ENCODE measurements around the gene FAM120AOS.
A peak's percentile ranks its signal among the peaks of the same experiment; 100 is the strongest.

Gene FAM120AOS

GRCh38 chr9:93463638-93464248 lies 10.4 kb upstream of the FAM120AOS start:
- in situ Hi-C loops (cut with MboI; ENCODE audit: low sequenced_read_pairs) = no loop called here
- Histone ChIP-seq H3K36me3 (replicated peaks) (no peaks in the 10 kb centered on the region), H3K4me1 (peaks cover 48% of the 10 kb centered on the region), H3K9me3 (no peaks in the 10 kb centered on the region), H3K27me3 (ENCODE audit: low read depth) (no peaks in the 10 kb centered on the region), H3K4me3 (no peak overlapping the region)
- DNase-seq (ENCODE audit: low spot score in 2 of 2) = no peak

GRCh38 chr9:93461821-93462220 lies 8.4 kb upstream of the FAM120AOS start:
- H3K4me1 ChIP-seq = peaks cover 31% of the 10 kb centered on the region
- no peaks in the 10 kb centered on the region for H3K9me3 ChIP-seq
- no peaks in the 10 kb centered on the region for H3K27me3 ChIP-seq (ENCODE audit: low read depth)
- H3K36me3 ChIP-seq (replicated peaks) = no peaks in the 10 kb centered on the region; the same call in none of the 2 replicates
- in situ Hi-C loops (cut with MboI; ENCODE audit: low sequenced_read_pairs) = no loop called here
- no peak for DNase-seq (ENCODE audit: low spot score in 2 of 2)
- no peak overlapping the region for H3K4me3 ChIP-seq

GRCh38 chr9:93461414-93461743 lies 8.0 kb upstream of the FAM120AOS start:
- no peaks in the 10 kb centered on the region for H3K27me3 ChIP-seq (ENCODE audit: low read depth)
- H3K4me1 ChIP-seq = peaks cover 27% of the 10 kb centered on the region
- peaks cover 3% of the 10 kb centered on the region for H3K36me3 ChIP-seq (replicated peaks)
- DNase-seq (ENCODE audit: low spot score in 2 of 2) = no peak
- in situ Hi-C loops (cut with MboI; ENCODE audit: low sequenced_read_pairs) = no loop called here
- no peak overlapping the region for H3K4me3 ChIP-seq
- no peaks in the 10 kb centered on the region for H3K9me3 ChIP-seq

GRCh38 chr9:93460689-93461413 lies 7.5 kb upstream of the FAM120AOS start:
- DNase-seq (ENCODE audit: low spot score in 2 of 2) = no peak
- Histone ChIP-seq H3K4me1 (peaks cover 27% of the 10 kb centered on the region), H3K4me3 (no peak overlapping the region), H3K27me3 (ENCODE audit: low read depth) (no peaks in the 10 kb centered on the region), H3K36me3 (replicated peaks) (peaks cover 8% of the 10 kb centered on the region), H3K9me3 (no peaks in the 10 kb centered on the region)
- in situ Hi-C loops (cut with MboI; ENCODE audit: low sequenced_read_pairs) = no loop called here

GRCh38 chr9:93459432-93459847 lies 6.1 kb upstream of the FAM120AOS start:
- Histone ChIP-seq H3K9me3 (no peaks in the 10 kb centered on the region), H3K36me3 (replicated peaks) (peaks cover 14% of the 10 kb centered on the region), H3K27me3 (ENCODE audit: low read depth) (no peaks in the 10 kb centered on the region), H3K4me3 (no peak overlapping the region), H3K4me1 (peaks cover 23% of the 10 kb centered on the region)
- in situ Hi-C loops (cut with MboI; ENCODE audit: low sequenced_read_pairs) = no loop called here
- DNase-seq (ENCODE audit: low spot score in 2 of 2) = no peak

- Histone ChIP-seq H3K27me3 (ENCODE audit: low read depth) (no peaks in the 10 kb centered on the region), H3K4me1 (peaks cover 19% of the 10 kb centered on the region), H3K4me3 (no peak overlapping the region), H3K36me3 (replicated peaks) (peaks cover 14% of the 10 kb centered on the region), H3K9me3 (no peaks in the 10 kb centered on the region)
- in situ Hi-C loops (cut with MboI; ENCODE audit: low sequenced_read_pairs) = no loop called here
- DNase-seq (ENCODE audit: low spot score in 2 of 2) = no peak
These were observed 5.3 kb upstream of the FAM120AOS start for GRCh38 chr9:93458712-93459111.

- DNase-seq (ENCODE audit: low spot score in 2 of 2) = no peak
- H3K4me1 ChIP-seq = peaks cover 16% of the 10 kb centered on the region
- in situ Hi-C loops (cut with MboI; ENCODE audit: low sequenced_read_pairs) = no loop called here
- peaks cover 21% of the 10 kb centered on the region for H3K36me3 ChIP-seq (replicated peaks)
- H3K9me3 ChIP-seq = no peaks in the 10 kb centered on the region
- H3K27me3 ChIP-seq (ENCODE audit: low read depth) = no peaks in the 10 kb centered on the region
- no peak overlapping the region for H3K4me3 ChIP-seq
These were observed 3.6 kb upstream of the FAM120AOS start for GRCh38 chr9:93457006-93457405.

GRCh38 chr9:93456504-93456903 lies 3.1 kb upstream of the FAM120AOS start:
- in situ Hi-C loops (cut with MboI; ENCODE audit: low sequenced_read_pairs) = no loop called here
- no peaks in the 10 kb centered on the region for H3K9me3 ChIP-seq
- no peak overlapping the region for H3K4me3 ChIP-seq
- H3K36me3 ChIP-seq (replicated peaks) = peaks cover 21% of the 10 kb centered on the region
- no peak for DNase-seq (ENCODE audit: low spot score in 2 of 2)
- H3K4me1 ChIP-seq = peaks cover 16% of the 10 kb centered on the region
- no peaks in the 10 kb centered on the region for H3K27me3 ChIP-seq (ENCODE audit: low read depth)

GRCh38 chr9:93456022-93456421 lies 2.6 kb upstream of the FAM120AOS start:
- in situ Hi-C loops (cut with MboI; ENCODE audit: low sequenced_read_pairs) = no loop called here
- no peaks in the 10 kb centered on the region for H3K9me3 ChIP-seq
- peaks cover 24% of the 10 kb centered on the region for H3K36me3 ChIP-seq (replicated peaks)
- H3K4me1 ChIP-seq = peaks cover 16% of the 10 kb centered on the region
- H3K4me3 ChIP-seq = no peak overlapping the region
- no peaks in the 10 kb centered on the region for H3K27me3 ChIP-seq (ENCODE audit: low read depth)
- no peak for DNase-seq (ENCODE audit: low spot score in 2 of 2)

- Histone ChIP-seq H3K4me1 (peaks cover 21% of the 10 kb centered on the region), H3K9me3 (no peaks in the 10 kb centered on the region), H3K4me3 (peak overlapping the region; percentile 77), H3K27me3 (ENCODE audit: low read depth) (no peaks in the 10 kb centered on the region), H3K36me3 (replicated peaks) (peaks cover 53% of the 10 kb centered on the region)
- in situ Hi-C loops (cut with MboI; ENCODE audit: low sequenced_read_pairs) = no loop called here
- DNase-seq (ENCODE audit: low spot score in 2 of 2) = peak; percentile 19 to 45
These were observed 703 bp downstream of the FAM120AOS start for GRCh38 chr9:93452710-93453046.

GRCh38 chr9:93451849-93452709 lies 1.3 kb downstream of the FAM120AOS start:
- peak overlapping the region; percentile 77 for H3K4me3 ChIP-seq
- H3K27me3 ChIP-seq (ENCODE audit: low read depth) = no peaks in the 10 kb centered on the region
- peaks cover 21% of the 10 kb centered on the region for H3K4me1 ChIP-seq
- H3K36me3 ChIP-seq (replicated peaks) = peaks cover 59% of the 10 kb centered on the region
- in situ Hi-C loops (cut with MboI; ENCODE audit: low sequenced_read_pairs) = no loop called here
- DNase-seq (ENCODE audit: low spot score in 2 of 2) = peak in 1 of 2 experiments; percentile 55
- H3K9me3 ChIP-seq = no peaks in the 10 kb centered on the region

GRCh38 chr9:93450945-93451815 lies 2.2 kb downstream of the FAM120AOS start, which contains the start of gene FAM120A:
TSS of gene FAM120A (plus strand) at chr9:93451685. CDS start at chr9:93451916, 231 bp downstream.
- in situ Hi-C loops (cut with MboI; ENCODE audit: low sequenced_read_pairs) = no loop called here
- Histone ChIP-seq H3K4me3 (peak within 1 kb of the TSS; percentile 77), H3K9me3 (no peaks in the 10 kb centered on the region), H3K4me1 (peaks cover 18% of the 10 kb centered on the region), H3K27me3 (ENCODE audit: low read depth) (no peaks in the 10 kb centered on the region), H3K36me3 (replicated peaks) (peaks cover 63% of the 10 kb centered on the region)
- peak; percentile 77 to 78 for DNase-seq (ENCODE audit: low spot score in 2 of 2)

GRCh38 chr9:93447655-93448054 lies 5.7 kb downstream of the FAM120AOS start:
- no peak overlapping the region for H3K4me3 ChIP-seq
- H3K9me3 ChIP-seq = no peaks in the 10 kb centered on the region
- H3K36me3 ChIP-seq (replicated peaks) = peaks cover 50% of the 10 kb centered on the region
- peaks cover 4% of the 10 kb centered on the region for H3K4me1 ChIP-seq
- in situ Hi-C loops (cut with MboI; ENCODE audit: low sequenced_read_pairs) = no loop called here
- DNase-seq (ENCODE audit: low spot score in 2 of 2) = no peak
- no peaks in the 10 kb centered on the region for H3K27me3 ChIP-seq (ENCODE audit: low read depth)
